GM18517 (cell line): ENCODE data around the gene ABCF2.

Experiments used
- ATAC-seq: cut with Tn5 transposase; IDR thresholded peaks from one replicate; pipeline ENCODE4 v1.9.1; 2021; ENCODE audit warnings: mild to moderate bottlenecking, moderate library complexity; ENCODE audit not compliant: unreplicated experiment

Gene ABCF2

GRCh38 chr7:151252961-151253711 is 26.1 kb upstream of the ABCF2 start:
- ATAC-seq: no peak

- no peak for ATAC-seq
Measured at GRCh38 chr7:151252561-151252835, 25.5 kb upstream of the ABCF2 start.

- no peak for ATAC-seq
Measured at GRCh38 chr7:151251689-151252560, 24.9 kb upstream of the ABCF2 start.

- ATAC-seq: no peak
Measured at GRCh38 chr7:151251328-151251688, 24.3 kb upstream of the ABCF2 start.

GRCh38 chr7:151250181-151251132 is 23.5 kb upstream of the ABCF2 start:
- no peak for ATAC-seq

- no peak for ATAC-seq
Measured at GRCh38 chr7:151249732-151250072, 22.7 kb upstream of the ABCF2 start.

GRCh38 chr7:151249034-151249731 is 22.2 kb upstream of the ABCF2 start:
- no peak for ATAC-seq

- no peak for ATAC-seq
Measured at GRCh38 chr7:151248346-151249033, 21.5 kb upstream of the ABCF2 start, which contains the start of gene SMARCD3. SMARCD3 (minus strand) TSS chr7:151248694; CDS start chr7:151248562, 132 bp downstream.

GRCh38 chr7:151247611-151248345 is 20.8 kb upstream of the ABCF2 start:
- no peak for ATAC-seq

- ATAC-seq: no peak
Measured at GRCh38 chr7:151246851-151247580, 20.0 kb upstream of the ABCF2 start.

- ATAC-seq: no peak
Measured at GRCh38 chr7:151246102-151246850, 19.3 kb upstream of the ABCF2 start.

- no peak for ATAC-seq
Measured at GRCh38 chr7:151245360-151246101, 18.5 kb upstream of the ABCF2 start.

- ATAC-seq: no peak
Measured at GRCh38 chr7:151244841-151245346, 17.9 kb upstream of the ABCF2 start.

GRCh38 chr7:151244196-151244840 is 17.3 kb upstream of the ABCF2 start:
- no peak for ATAC-seq

GRCh38 chr7:151243408-151244195 is 16.6 kb upstream of the ABCF2 start:
- ATAC-seq: no peak

GRCh38 chr7:151243045-151243349 is 16.0 kb upstream of the ABCF2 start:
- no peak for ATAC-seq
